ENCODE data around the gene MDGA2. TPM values are rescaled to one million over a fixed set of nuclear protein-coding genes. Genes with fewer than 3 reads are reported as not detected.

Gene MDGA2
- total RNA-seq, 1 experiment from 2014 or later: not detected

- BruUV-seq (replicated peaks): no TSS peak
Observed at GRCh38 chr14:47103771-47104170, 571.6 kb downstream of the MDGA2 start.

GRCh38 chr14:47102472-47102871, 572.9 kb downstream of the MDGA2 start:
- TF ChIP-seq CTCF (IDR thresholded peaks at IDR 0.05; ENCODE audit: unreplicated experiment): no peak
- Mint-ChIP-seq H3K27me3 (ENCODE audit: unreplicated experiment) (no peaks in the 10 kb centered on the region), H3K4me1 (ENCODE audit: low read depth, unreplicated experiment) (no peaks in the 10 kb centered on the region), H3K36me3 (ENCODE audit: insufficient read depth, unreplicated experiment) (no peaks in the 10 kb centered on the region), H3K9me3 (ENCODE audit: low read depth, unreplicated experiment) (peaks cover 10% of the 10 kb centered on the region), H3K4me3 (ENCODE audit: low read depth, unreplicated experiment) (no peak overlapping the region), H3K27ac (ENCODE audit: unreplicated experiment) (no peak overlapping the region)
- no TSS peak for BruUV-seq (replicated peaks)
- intact Hi-C loops (cut with micrococcal nuclease; ENCODE audit: unreplicated experiment): no loop called here
- no peak for DNase-seq
- CTCF ChIA-PET: no interaction called here

More at GRCh38 chr14:47103771-47104170, 571.6 kb downstream of the MDGA2 start:
- H3K9me3 Mint-ChIP-seq (ENCODE audit: low read depth, unreplicated experiment): peaks cover 11% of the 10 kb centered on the region
- H3K27me3 Mint-ChIP-seq (ENCODE audit: unreplicated experiment): no peaks in the 10 kb centered on the region
- TF ChIP-seq CTCF (IDR thresholded peaks at IDR 0.05; ENCODE audit: unreplicated experiment): no peak
- CTCF ChIA-PET: no interaction called here
- intact Hi-C loops (cut with micrococcal nuclease; ENCODE audit: unreplicated experiment): no loop called here
- no peak overlapping the region for H3K4me3 Mint-ChIP-seq (ENCODE audit: low read depth, unreplicated experiment)
- no peak overlapping the region for H3K27ac Mint-ChIP-seq (ENCODE audit: unreplicated experiment)
- DNase-seq: no peak
- H3K4me1 Mint-ChIP-seq (ENCODE audit: low read depth, unreplicated experiment): no peaks in the 10 kb centered on the region
- H3K36me3 Mint-ChIP-seq (ENCODE audit: insufficient read depth, unreplicated experiment): no peaks in the 10 kb centered on the region

- intact Hi-C loops (cut with micrococcal nuclease; ENCODE audit: unreplicated experiment): no loop called here
- Mint-ChIP-seq H3K27ac (ENCODE audit: unreplicated experiment) (no peak overlapping the region), H3K36me3 (ENCODE audit: insufficient read depth, unreplicated experiment) (no peaks in the 10 kb centered on the region), H3K9me3 (ENCODE audit: low read depth, unreplicated experiment) (peaks cover 2% of the 10 kb centered on the region), H3K27me3 (ENCODE audit: unreplicated experiment) (no peaks in the 10 kb centered on the region), H3K4me3 (ENCODE audit: low read depth, unreplicated experiment) (no peak overlapping the region), H3K4me1 (ENCODE audit: low read depth, unreplicated experiment) (no peaks in the 10 kb centered on the region)
- no TSS peak for BruUV-seq (replicated peaks)
- CTCF ChIA-PET: no interaction called here
- DNase-seq: no peak
- no peak for TF ChIP-seq CTCF (IDR thresholded peaks at IDR 0.05; ENCODE audit: unreplicated experiment)
Observed at GRCh38 chr14:47085678-47086077, 589.7 kb downstream of the MDGA2 start.

- intact Hi-C loops (cut with micrococcal nuclease; ENCODE audit: unreplicated experiment): no loop called here
- H3K27me3 Mint-ChIP-seq (ENCODE audit: unreplicated experiment): no peaks in the 10 kb centered on the region
- no peaks in the 10 kb centered on the region for H3K9me3 Mint-ChIP-seq (ENCODE audit: low read depth, unreplicated experiment)
- H3K27ac Mint-ChIP-seq (ENCODE audit: unreplicated experiment): no peak overlapping the region
- CTCF ChIA-PET: no interaction called here
- no peaks in the 10 kb centered on the region for H3K36me3 Mint-ChIP-seq (ENCODE audit: insufficient read depth, unreplicated experiment)
- TF ChIP-seq CTCF (IDR thresholded peaks at IDR 0.05; ENCODE audit: unreplicated experiment): no peak
- no peak overlapping the region for H3K4me3 Mint-ChIP-seq (ENCODE audit: low read depth, unreplicated experiment)
- no peaks in the 10 kb centered on the region for H3K4me1 Mint-ChIP-seq (ENCODE audit: low read depth, unreplicated experiment)
- DNase-seq: no peak
- no TSS peak for BruUV-seq (replicated peaks)
Observed at GRCh38 chr14:47065326-47065725, 610.1 kb downstream of the MDGA2 start.
